Measurements from ENCODE around the gene PLPPR4.

PLPPR4 gene

DNA sequence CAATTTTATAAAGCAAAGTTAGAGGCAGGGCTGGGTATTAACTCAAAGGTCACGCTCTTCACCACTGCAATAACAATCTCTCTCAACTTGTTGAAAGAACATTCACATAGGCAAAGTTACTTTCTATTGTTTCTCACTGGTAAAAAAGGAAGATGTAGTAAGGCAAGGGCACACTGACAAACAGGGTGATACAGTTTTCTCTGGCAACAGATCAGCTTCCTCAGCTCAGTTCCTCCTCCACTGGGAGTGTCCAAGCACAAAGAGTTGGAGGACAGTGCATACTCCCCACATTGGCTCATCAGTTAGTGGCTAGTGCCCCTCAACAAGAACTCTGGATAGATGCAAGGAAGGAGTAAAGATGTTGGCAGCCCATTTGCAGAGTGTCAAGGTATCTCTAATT is 3.7 kb downstream of the PLPPR4 start:
- Histone ChIP-seq H3K4me1 (ENCODE audit: control insufficient read depth, low read length) (no peaks in the 10 kb centered on the region), H4K20me1 (ENCODE audit: control insufficient read depth, insufficient read depth, low read depth, low read length) (no peaks in the 10 kb centered on the region), H3K27ac (ENCODE audit: low read depth, low read length) (no peak overlapping the region), H3K79me2 (ENCODE audit: control insufficient read depth, low read length) (no peaks in the 10 kb centered on the region), H3K9me2 (replicated peaks; ENCODE audit: control insufficient read depth, low read length) (no peaks in the 10 kb centered on the region), H3K4me3 (ENCODE audit: low read length) (no peak overlapping the region), H3F3A (ENCODE audit: control insufficient read depth, insufficient read depth) (no peaks in the 10 kb centered on the region), H3K27me3 (ENCODE audit: control insufficient read depth, low read length) (no peaks in the 10 kb centered on the region), H3K36me3 (ENCODE audit: control insufficient read depth, low read length) (no peaks in the 10 kb centered on the region), H3K4me2 (ENCODE audit: low read length) (no peak overlapping the region), H3K9me3 (ENCODE audit: control insufficient read depth, insufficient read depth, low read length) (no peaks in the 10 kb centered on the region)
- TF ChIP-seq EZH2phosphoT487 (IDR thresholded peaks at IDR 0.05; ENCODE audit: borderline replicate concordance, low read length), result no peak
- TF ChIP-seq, protein P1, sequence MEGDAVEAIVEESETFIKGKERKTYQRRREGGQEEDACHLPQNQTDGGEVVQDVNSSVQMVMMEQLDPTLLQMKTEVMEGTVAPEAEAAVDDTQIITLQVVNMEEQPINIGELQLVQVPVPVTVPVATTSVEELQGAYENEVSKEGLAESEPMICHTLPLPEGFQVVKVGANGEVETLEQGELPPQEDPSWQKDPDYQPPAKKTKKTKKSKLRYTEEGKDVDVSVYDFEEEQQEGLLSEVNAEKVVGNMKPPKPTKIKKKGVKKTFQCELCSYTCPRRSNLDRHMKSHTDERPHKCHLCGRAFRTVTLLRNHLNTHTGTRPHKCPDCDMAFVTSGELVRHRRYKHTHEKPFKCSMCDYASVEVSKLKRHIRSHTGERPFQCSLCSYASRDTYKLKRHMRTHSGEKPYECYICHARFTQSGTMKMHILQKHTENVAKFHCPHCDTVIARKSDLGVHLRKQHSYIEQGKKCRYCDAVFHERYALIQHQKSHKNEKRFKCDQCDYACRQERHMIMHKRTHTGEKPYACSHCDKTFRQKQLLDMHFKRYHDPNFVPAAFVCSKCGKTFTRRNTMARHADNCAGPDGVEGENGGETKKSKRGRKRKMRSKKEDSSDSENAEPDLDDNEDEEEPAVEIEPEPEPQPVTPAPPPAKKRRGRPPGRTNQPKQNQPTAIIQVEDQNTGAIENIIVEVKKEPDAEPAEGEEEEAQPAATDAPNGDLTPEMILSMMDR (IDR thresholded peaks at IDR 0.05; ENCODE audit: low read depth, low read length, poor library complexity, severe bottlenecking), result no peak

DNA sequence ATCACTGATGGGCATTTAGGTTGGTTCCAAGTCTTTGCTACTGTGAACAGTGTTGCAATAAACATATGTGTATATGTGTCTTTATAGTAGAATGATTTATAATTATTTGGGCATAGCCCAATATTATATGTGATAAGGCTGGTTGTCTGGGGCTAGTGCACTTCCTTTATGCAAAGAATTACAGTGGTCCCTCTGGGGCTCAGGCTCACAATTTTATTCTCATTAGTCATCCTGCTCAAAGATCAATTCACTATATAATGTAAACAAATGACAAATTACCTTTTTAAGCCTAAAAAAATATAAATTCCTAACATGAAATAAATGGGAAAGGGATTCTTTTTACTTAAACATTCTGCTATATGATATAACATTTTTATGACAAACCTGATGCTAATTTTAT is 5.0 kb downstream of the PLPPR4 start:
- Histone ChIP-seq H3K27ac (ENCODE audit: low read depth, low read length) (no peak overlapping the region), H3K4me1 (ENCODE audit: control insufficient read depth, low read length) (no peaks in the 10 kb centered on the region), H4K20me1 (ENCODE audit: control insufficient read depth, insufficient read depth, low read depth, low read length) (no peaks in the 10 kb centered on the region), H3K4me2 (ENCODE audit: low read length) (no peak overlapping the region), H3F3A (ENCODE audit: control insufficient read depth, insufficient read depth) (no peaks in the 10 kb centered on the region), H3K9me2 (replicated peaks; ENCODE audit: control insufficient read depth, low read length) (no peaks in the 10 kb centered on the region), H3K27me3 (ENCODE audit: control insufficient read depth, low read length) (no peaks in the 10 kb centered on the region), H3K36me3 (ENCODE audit: control insufficient read depth, low read length) (no peaks in the 10 kb centered on the region), H3K9me3 (ENCODE audit: control insufficient read depth, insufficient read depth, low read length) (no peaks in the 10 kb centered on the region), H3K79me2 (ENCODE audit: control insufficient read depth, low read length) (no peaks in the 10 kb centered on the region), H3K4me3 (ENCODE audit: low read length) (no peak overlapping the region)
- no peak for TF ChIP-seq EZH2phosphoT487 (IDR thresholded peaks at IDR 0.05; ENCODE audit: borderline replicate concordance, low read length)
- TF ChIP-seq, protein P1 (IDR thresholded peaks at IDR 0.05; ENCODE audit: low read depth, low read length, poor library complexity, severe bottlenecking), result no peak

DNA sequence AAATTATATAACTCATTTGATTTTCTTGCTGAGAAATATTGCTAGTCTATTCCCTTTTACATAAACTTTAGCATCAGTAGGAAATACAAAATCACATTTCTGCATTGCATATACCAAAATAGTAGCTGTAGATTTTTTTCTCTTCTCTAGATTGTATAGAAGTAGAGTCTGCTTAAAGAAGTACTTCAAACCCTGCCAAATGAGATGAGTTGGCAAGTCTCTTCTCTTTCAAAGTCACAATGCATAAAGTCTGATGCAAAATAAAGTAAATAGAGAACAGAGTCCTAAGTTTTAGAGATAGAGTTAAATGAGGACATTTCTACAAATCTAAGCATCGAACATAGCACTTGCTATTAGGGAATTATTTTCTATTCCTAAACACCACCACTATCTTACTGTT is 6.4 kb downstream of the PLPPR4 start:
- Histone ChIP-seq H3K79me2 (ENCODE audit: control insufficient read depth, low read length) (no peaks in the 10 kb centered on the region), H3K27me3 (ENCODE audit: control insufficient read depth, low read length) (no peaks in the 10 kb centered on the region), H3K36me3 (ENCODE audit: control insufficient read depth, low read length) (no peaks in the 10 kb centered on the region), H3F3A (ENCODE audit: control insufficient read depth, insufficient read depth) (no peaks in the 10 kb centered on the region), H3K4me2 (ENCODE audit: low read length) (no peak overlapping the region), H3K4me1 (ENCODE audit: control insufficient read depth, low read length) (no peaks in the 10 kb centered on the region), H3K9me2 (replicated peaks; ENCODE audit: control insufficient read depth, low read length) (no peaks in the 10 kb centered on the region), H3K4me3 (ENCODE audit: low read length) (no peak overlapping the region), H3K27ac (ENCODE audit: low read depth, low read length) (no peak overlapping the region), H3K9me3 (ENCODE audit: control insufficient read depth, insufficient read depth, low read length) (no peaks in the 10 kb centered on the region), H4K20me1 (ENCODE audit: control insufficient read depth, insufficient read depth, low read depth, low read length) (no peaks in the 10 kb centered on the region)
- TF ChIP-seq EZH2phosphoT487 (IDR thresholded peaks at IDR 0.05; ENCODE audit: borderline replicate concordance, low read length), result no peak
- TF ChIP-seq, protein P1 (IDR thresholded peaks at IDR 0.05; ENCODE audit: low read depth, low read length, poor library complexity, severe bottlenecking), result no peak

DNA sequence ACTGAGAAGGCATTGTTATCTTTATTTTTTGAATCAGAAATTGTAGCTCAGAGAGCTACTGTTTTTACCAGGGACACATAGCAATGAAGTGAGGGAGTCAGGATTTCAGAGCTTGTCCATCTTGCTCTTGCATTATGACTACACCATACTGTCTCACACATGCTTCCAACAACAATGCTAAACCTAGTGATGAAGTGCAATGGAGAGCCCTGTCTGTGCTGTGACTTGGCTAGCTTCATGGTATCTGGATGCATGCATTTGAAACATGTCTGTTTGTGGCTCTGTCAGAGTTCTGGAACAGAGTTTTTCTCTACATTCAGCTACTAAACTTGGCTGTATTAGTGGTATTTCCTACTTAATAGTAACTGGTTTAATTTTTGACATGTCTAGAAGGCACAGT is 7.0 kb downstream of the PLPPR4 start:
- H3K4me3 ChIP-seq (ENCODE audit: low read length), result no peak overlapping the region

More for the DNA sequence above, 7.0 kb downstream of the PLPPR4 start:
- no peak overlapping the region for H3K4me2 ChIP-seq (ENCODE audit: low read length)
- no peaks in the 10 kb centered on the region for H4K20me1 ChIP-seq (ENCODE audit: control insufficient read depth, insufficient read depth, low read depth, low read length)
- H3K36me3 ChIP-seq (ENCODE audit: control insufficient read depth, low read length), result no peaks in the 10 kb centered on the region
- TF ChIP-seq, protein P1 (IDR thresholded peaks at IDR 0.05; ENCODE audit: low read depth, low read length, poor library complexity, severe bottlenecking), result no peak
- no peak for TF ChIP-seq EZH2phosphoT487 (IDR thresholded peaks at IDR 0.05; ENCODE audit: borderline replicate concordance, low read length)
- H3K27ac ChIP-seq (ENCODE audit: low read depth, low read length), result no peak overlapping the region
- no peaks in the 10 kb centered on the region for H3F3A ChIP-seq (ENCODE audit: control insufficient read depth, insufficient read depth)
- H3K9me3 ChIP-seq (ENCODE audit: control insufficient read depth, insufficient read depth, low read length), result no peaks in the 10 kb centered on the region
- no peaks in the 10 kb centered on the region for H3K4me1 ChIP-seq (ENCODE audit: control insufficient read depth, low read length)
- H3K27me3 ChIP-seq (ENCODE audit: control insufficient read depth, low read length), result no peaks in the 10 kb centered on the region
- H3K79me2 ChIP-seq (ENCODE audit: control insufficient read depth, low read length), result no peaks in the 10 kb centered on the region
- H3K9me2 ChIP-seq (replicated peaks; ENCODE audit: control insufficient read depth, low read length), result no peaks in the 10 kb centered on the region

Measured in DOHH2 (cell line).